IPS DF 4.7 (cell line): Measurements from ENCODE around the gene RASAL3.

Source experiments
- DNase-seq: peaks from one replicate; pipeline ENCODE4 v3.0.0-alpha.2; 2013; ENCODE audit warnings: low spot score; ENCODE audit errors: extremely low read depth

RASAL3 gene

DNA sequence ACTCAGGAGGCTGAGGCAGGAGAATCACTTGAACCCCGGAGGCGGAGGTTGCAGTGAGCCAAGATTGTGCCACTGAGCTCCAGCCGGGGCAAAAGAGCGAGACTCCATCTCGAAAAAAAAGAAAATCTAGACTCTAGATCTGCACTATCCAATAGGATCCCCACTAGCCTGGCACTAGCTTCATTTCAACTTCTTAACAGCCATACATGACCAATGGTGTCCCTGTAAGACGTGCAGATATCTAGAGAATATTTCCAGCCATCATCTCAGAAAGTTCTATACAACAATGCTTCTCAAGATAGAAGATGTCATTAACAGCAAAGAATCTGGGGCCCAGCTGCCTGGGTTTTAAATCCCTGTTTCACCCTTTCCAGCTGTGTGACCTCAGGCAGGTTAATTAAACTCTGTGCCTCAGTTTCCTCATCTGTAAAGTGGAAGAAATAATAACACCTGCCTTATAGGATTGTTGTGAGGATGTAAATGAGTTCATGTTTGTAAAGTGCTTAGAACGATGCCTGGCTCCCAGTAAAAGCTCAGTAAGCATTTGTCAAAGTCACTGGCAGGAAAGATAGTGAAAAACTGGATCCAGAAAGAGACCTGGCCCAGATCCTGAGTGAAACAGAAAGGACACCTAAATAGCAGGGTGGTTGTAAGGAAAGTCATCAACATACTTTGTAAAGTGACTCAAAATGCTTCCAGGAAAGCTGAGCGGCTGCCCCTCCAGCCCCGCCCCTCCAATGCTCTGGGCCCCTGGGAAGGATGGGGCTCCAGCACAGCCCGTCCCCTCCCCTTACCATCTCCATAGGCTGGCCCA lies 28.1 kb downstream of the RASAL3 start:
- DNase-seq = no peak

DNA sequence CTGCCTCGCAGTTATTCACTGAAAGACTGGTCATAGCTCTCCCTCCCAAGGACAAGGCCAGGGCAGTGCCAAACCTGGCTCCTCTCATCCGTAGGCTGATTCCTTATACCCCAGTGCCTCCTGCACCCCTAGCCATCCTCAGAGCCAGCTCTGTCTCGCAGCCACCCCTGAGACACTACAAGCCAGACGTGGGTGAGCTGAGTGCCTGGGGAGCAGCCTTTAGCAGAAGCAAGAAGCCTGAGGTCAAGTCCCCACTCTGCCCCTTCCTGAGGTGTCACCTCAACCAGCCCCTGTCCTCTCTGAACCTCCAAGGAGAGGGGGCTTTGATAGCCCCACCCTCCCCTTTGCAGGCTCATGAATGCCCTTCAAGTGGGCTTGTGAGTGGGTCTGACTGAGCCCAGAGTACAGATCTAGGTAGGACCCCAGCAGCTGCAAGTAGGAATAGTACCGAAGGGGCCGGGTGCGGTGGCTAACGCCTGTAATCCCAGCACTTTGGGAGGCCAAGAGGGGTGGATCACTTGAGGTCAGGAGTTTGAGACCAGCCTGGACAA lies 30.8 kb downstream of the RASAL3 start:
- DNase-seq = no peak

DNA sequence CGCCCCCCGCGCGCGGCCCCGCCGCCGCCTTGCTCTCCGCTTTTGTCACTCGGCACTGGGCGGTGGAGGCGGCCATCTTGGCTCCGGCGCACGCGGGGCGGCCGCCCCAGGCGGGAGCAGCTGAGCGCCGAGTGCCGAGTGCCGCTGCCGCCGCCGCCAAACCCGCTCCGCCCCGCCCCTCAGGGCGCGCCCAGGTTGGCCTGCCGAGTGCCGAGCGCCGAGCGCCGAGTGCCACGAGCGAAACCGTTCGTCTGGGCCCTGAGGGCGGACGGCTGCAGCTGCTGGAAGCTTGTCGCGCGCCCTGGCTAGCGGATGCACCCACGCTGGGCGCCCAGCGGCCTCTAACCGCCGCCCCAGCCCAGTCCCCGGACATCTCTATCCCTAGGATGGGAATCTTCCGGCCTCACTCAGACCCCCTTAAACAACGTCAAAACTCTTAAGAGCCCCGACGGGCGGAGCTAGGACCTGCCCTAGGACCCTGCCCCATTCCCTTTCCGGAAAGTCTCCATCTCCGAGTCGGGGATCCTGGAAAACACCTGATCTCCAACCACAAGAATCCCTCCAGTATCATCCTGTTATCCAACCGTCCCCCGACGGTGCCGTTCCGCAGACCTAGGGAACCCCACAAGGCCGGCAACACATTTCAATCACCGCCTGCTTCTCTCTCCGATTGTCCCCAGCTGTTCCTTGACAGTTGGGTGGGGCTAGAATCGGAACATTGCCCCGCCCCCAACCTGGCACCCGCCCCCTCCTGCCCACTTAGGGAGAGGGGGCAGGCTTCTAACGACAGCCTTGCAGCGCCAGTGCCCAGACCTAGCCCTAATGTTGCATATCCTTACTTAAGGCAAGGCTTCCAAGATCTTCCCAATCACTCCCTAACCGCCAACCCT lies 31.5 kb downstream of the RASAL3 start:
- DNase-seq = no peak

DNA sequence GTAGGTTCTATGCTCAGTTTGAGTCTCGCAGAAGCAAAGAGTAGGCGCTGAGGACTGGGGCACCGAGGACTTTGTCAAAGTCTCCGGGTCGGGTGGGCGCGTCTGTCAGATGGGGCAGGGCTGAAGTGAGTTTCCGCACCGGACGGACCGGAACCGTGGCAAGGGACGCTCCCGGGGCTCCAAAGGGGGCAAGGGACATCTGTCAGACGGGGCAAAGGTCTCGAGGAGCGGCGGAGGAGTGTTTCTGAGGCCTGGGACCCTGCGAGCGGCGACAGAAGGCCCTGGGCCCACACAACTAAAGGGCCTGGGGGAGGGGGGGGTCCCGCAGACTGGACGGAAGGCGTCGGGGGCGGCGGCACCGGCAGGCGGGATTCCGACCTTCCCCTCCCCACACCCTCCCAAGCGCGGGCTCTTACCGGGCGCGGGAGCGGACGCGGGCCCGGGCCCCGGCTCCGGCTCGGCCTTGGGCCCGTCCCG lies 32.3 kb downstream of the RASAL3 start:
- DNase-seq = no peak

DNA sequence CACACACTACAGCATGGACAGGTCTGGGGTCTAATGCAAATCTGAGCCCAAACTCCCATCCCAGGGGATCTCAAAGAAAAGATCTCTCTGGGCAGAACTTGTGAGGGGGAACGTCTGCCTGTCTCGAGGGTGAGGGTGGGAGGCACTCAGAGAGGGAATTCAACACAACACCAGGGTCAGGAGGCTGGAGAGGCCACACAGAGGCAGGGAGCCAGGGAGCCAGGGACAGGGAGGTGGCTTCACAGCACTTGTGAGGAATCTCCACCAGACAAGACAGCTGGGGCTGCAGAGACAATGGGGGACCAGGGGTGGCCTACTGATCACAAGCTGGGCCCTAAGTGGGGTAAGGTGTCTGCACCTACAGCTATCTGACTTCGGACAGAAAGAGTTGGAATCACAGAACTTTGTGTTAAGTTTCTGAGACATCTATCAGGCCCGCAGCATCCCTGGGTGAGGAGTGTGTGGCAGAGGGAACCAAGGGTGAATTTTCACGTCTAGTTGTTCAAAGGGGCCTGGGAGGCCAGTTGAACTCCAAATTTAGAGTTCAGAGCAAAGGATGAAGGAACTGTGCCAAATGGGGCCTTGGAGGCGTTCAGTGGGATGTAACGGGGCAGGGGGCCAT lies 32.8 kb downstream of the RASAL3 start:
- no peak for DNase-seq

DNA sequence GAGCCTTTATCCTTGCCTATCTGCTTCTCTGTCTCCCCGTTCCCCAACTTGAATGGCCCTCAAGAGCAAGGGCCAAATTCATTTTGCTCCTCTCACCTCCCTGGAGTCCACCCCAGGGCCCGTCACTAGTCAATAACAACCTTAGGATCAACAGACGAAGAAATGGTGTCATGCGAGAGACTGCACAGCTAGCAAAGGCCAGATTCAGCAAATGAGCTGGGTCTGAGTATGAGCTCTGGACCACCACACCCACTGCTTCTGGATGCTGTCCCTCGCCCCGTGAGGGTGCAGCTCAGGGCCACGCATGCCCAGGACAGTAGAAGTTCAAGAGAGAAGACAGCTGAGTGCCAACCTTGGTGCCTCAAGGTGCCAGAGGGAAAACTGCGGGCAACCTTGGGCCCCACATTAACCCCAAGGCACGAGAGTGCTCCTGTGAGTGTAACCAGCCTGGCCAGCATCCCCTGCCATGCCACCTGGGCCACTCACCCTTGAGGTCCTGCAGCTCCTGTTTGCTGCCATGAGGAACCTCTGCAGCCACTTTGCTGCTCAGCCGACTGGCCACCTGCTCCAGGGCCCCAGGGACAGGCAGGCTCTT lies 33.7 kb downstream of the RASAL3 start:
- DNase-seq = no peak

DNA sequence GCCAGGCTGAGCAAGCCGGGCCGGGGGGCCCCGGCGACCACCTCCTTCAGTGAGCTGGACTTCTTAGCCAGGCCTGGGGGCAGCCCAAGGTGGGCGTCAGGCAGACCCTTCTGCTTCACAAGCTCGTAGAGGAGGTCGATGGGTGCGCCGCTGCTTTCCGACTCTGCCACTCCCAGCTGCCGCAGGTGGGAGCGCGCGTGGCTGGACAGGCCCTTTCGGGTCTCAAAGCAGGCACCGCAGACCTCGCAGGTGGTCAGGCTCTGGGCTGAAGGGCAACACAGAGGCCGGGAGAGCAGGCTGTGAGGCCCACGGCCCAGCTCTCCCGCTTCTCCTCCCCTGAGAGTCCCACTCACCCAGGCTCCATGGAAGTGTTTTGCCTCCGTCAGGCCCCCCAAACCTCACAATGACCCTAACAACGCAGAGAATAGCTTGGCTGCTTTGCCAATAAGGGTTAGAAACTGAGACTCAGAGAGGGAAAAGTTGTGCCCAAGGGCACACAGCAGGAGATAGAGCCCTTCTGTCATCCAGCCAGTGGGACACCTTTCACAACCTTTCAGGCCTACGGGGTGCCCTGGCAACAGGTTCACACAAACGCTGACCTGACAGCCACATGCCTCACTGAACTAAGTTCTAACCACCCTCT lies 34.4 kb downstream of the RASAL3 start:
- no peak for DNase-seq

DNA sequence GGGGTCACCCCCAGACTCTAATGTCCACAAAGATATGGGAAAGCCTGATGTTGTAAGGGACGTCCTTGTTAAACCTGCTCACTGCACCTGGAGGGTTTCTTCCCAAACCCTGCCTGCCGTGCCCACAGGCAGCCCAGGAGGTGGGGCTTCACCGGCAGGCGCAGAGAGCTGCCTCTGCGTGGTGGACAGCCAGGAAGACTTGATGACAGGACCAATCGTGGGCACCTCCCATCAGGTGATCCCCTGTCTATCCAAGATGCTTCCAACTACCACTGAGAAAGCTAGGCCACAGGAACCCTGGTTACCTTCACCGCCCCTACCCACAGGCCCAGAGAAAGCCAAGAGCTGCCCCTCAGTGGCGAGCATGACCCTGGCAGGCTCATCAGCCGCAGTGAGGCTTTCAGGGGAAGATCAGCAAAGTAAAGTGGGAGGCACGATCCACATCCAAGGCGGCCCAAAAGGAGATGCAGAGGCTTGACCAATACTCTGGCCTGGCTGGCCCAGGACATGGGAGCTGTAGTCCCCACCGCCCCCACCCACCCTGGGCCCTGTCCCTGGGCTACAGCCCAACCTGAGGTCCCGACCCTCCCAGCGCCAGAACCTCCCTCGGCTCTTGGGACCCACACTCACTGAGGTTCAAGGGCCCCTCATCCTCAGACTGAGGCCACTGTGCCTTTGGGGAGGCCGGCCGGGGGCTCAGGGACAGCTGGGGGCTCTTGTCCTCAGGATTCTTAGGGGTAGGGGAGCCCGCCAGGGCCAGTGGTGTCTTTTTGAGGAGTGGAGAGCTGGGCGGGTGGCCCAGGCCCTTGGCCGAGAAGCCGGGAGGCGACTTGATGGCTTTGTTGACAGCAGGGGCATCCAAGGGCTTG lies 35.2 kb downstream of the RASAL3 start:
- DNase-seq = no peak

DNA sequence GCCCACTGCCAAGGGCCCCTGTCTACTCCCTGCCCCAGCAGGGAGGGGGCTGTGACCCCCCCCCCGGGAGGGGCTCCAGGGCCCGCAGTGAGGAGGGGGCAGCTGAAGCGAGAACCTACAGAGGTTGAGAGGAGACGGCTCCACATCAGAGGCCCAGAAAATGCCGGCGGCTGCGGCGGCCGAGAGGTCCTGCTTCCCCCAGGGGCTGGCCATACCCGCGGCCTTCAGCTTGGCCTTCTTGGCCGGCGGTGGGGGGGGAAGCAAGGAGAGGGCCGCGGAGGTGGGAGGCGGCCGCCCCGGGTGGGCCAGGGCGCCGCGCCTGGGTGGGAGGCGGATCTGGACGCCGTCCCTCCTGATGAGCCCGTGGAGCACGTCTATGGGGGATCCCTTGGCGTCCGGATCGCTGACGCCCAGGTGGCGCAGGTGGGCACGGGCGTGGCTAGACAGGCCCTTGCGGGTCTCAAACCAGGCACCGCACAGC lies 36.3 kb downstream of the RASAL3 start:
- DNase-seq = no peak

DNA sequence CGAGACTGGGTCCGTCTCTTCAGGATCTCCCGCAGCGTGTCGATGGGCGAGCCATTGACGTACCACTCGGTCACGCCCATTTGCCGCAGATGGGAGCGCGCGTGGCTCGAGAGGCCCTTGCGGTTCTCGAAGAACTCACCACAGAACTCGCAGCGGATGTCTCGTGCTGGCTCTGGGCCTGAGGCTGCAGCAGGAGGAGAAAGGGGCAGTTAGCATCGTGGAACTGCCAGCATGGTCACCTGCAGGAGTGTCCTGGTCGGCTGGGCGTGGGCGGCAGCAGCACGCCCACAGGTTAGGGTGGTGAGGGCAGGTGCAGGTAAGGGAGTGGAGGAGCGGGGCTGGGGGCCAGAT lies 37.0 kb downstream of the RASAL3 start:
- DNase-seq = no peak

DNA sequence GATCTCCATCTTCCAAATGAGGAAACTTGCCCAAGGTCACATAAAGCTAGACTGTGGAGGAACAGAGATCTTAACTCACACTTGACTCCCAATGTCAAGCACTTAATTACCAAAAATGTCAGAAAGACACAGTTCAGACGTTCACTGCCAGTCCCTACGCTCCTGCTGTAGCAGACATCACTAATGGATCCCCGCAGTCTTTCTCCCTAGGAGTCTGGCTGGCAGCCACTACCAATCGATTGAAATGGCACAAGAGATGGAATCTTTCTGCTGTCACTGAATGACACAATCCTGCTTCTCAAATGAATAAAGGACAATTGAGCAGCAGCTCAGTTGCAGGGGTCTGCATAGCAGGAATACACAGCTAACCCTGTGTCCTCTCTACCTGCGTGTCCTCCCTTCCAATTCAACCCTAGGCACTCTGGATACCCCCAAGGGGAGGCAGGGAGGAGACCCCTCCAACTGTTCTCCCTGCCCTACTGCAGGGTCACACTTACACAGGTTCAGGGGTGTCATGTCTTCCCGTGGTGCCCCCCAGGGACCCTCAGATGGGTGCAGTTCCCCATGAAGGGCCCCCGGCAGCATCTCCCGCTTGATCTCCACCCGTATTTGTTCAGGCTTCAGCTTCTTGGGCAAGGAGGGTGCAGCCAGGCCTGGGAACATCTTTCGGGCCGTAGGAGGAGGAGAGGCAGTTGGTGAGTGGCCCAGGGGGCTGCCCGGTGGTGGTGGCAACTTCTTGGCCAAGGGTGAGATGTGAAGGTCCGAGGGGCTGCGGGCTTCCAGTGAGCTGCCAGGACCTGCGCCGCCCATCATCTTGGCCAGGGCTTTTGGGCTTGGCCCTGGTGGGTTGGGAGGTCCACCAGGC lies 37.6 kb downstream of the RASAL3 start:
- DNase-seq = no peak

DNA sequence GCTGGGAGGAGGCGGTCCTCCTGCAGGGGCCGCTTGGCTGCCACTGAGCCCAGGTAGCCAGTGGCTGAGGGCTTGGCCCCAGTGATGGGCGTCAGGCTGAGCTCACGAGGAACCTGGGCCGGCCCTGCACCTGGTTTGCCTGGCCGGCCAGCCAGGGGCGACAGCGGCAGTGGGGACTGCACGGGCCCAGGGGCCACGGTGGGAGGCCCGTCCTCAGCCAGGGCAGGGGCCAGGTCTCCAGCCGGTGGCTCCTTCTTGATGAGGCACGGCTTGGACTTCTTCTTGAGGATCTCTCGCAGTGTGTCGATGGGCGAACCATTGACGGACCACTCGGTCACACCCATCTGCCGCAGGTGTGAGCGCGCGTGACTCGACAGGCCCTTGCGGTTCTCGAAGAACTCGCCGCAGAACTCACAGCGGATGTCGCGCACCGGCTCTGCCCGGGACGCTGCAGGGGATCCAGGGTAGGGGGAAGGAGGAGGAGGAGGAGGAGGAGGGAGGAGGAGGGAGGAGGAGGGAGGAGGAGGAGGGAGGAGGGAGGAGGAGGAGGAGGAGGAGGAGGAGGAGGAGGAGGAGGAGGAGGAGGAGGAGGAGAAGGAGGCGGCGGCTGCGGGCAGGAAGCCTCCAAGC lies 38.9 kb downstream of the RASAL3 start:
- DNase-seq = no peak

DNA sequence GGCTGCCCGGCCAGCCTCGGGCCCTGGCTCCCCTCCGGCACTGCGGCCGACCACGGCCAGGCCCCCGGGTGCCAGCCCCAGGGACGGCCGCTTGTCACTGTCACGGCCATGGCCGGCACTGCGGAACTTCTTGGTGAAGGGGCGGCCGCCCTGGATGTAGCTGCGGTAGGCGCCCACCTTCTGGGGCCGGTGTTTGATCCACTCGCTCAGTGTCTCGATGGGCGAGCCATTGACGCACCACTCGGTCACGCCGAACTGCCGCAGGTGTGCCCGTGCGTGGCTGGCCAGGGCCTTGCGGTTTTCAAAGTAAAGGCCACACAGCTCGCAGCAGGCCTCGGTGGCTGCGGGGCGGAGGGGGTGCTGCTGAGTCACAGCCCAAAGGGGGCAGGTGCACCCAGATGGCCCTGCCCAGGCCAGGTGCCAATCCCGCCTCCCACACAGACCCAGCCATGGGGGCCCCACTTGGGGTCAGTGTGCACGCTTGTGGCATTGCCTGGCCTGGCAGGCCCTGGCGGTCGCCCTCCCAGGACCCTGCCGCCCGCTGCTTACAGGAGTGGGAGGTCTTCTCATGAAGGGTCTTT lies 39.6 kb downstream of the RASAL3 start:
- DNase-seq = no peak

DNA sequence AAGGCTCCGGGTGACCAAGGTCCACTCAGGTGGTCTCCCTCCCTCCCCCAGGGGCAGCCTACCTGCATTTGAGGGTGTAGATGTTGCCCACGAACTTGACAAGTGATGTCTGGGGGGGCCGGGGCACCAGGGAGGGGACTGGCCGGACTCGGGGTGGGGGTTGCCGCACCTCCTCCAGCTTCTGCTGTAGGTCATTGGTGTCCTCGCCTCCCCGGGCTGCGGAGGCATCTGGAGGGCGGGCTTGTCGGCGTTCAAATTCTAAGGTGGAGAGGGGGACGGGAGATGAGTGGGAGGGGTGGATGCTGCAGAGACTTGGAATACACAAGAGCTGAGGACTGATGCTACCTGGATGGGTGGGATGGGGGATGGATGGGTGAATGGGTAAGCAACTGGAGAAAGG lies 40.2 kb downstream of the RASAL3 start:
- DNase-seq = no peak

DNA sequence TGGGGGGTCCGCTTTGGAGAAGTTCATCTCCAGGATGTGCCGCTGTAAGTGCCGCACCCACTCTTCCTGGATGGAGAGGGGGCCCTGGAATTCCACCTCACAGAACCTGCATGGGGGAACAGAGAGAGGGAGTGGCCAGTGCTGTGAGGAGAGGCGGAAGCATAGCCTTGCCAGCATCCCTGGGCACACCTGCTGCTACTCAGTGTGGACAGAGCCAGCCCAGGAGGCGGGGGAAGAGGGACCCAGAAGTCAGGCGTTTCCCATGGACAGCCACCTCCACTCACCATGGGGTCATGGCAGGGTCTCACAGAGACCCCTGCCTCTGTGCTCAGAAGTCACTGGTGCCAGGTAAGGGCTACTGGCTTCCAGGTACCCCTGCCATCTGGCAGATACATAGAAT lies 41.2 kb downstream of the RASAL3 start:
- no peak for DNase-seq

DNA sequence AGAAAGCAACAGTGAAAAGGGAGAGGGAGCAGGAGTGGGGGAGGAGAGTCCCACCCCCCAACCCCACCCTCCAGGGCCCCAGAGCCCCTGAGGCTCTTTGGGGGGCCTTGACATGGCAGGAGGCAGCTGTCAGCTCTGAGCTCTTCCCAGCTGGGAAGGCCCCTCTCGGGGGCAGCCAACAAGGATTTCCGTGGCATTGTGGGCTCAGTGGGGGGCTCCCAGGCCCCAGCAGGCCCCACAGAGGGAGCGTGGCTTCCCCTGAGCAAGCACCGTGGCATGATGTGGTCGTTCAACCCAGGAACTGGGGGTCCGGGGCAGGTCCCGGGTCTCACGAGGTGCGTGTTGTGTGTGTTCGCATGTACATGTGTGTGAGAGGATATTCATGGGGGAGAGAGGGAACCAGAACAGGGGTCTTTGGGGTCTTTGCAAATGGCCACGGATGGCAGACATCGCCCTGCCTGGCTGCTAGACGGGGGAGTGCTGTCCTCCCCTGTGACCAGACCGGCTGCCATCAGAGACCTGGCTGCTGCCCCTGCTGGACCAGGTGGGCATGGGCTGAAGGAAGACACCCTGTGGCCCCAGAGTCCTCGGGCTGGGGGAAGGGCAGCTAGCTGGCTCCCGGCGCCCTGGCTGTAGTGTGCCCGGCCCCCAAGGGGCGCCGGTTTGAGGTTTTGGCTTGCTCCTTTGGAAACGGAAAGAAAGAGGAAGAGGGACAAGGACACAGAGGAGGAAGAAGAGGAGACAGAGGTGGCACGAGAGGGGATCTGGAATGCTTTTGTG lies 41.9 kb downstream of the RASAL3 start:
- DNase-seq = no peak

DNA sequence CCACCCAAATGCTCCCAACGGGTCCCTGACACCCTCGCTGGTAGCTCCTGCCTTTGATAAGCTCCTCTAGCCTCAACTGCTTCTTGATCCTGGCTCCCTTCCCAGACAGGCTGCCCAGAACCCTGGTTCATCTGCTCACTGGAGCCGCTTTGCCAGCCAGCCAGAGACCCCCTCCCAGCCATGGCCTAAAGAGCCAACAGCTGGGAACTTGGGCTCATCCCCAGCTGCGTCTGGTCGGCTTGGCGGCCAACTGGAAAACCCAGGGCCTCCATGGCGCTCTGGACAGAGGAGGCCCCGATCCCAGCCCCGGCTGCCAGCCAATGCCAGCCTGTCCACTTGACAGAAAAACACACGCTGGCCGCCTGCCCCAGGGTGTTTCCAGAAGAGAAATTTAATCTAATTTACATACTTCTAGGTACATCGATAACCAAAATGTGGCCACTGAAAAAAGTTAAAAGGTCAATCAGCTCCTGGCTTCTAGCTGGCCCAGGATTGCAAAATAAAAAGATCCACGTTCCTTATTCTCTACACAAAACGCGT lies 42.6 kb downstream of the RASAL3 start:
- no peak for DNase-seq
